Testis (tissue), 2 donors: ENCODE measurements around the gene GPR68.

ENCODE experiments used
- POLR2A ChIP-seq: fragments of 450-650 bp; IDR thresholded peaks from one replicate; pipeline ENCODE4 v1.6.1; 2017; ENCODE audit warnings: antibody characterized with exemption, mild to moderate bottlenecking, moderate library complexity
- TF ChIP-seq, protein P1 (sequence below), 3 experiments: fragments of 450-650 bp in 2 of 3; fragments of 200-600 bp in 1 of 3; sonication (generic) in 1 of 3; IDR thresholded peaks; one replicate each; pipeline ENCODE4 v1.5.1; 2016 to 2019; ENCODE audit warnings: antibody characterized with exemption in 3 of 3, mild to moderate bottlenecking in 2 of 3, moderate library complexity in 1 of 3

DNA sequence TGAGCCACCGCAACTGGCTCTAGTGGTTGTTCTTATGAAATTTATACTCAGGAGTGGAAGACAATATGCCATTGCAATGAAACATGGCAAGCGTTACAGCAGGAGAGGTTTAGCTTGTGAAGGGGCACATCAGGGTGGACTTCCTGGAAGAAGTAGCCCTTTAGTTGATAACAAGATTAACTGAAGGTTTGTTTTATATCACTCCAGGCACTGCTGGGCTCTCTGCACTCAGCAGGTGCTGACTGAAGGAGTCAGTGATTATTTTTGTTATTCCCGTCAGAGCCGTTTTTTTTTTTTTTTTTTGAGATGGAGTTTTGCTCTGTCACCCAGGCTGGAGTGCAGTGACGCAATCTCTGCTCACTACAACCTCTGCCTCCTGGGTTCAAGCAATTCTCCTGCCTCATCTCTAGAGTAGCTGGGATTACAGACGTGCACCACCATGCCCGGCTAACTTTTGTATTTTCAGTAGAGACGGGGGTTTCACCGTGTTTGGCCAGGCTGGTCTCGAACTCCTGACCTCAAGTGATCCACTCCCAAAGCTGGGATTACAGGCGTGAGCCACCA lies 17.6 kb upstream of the GPR68 start:
- no peak for TF ChIP-seq POLR2A
- TF ChIP-seq, protein P1, sequence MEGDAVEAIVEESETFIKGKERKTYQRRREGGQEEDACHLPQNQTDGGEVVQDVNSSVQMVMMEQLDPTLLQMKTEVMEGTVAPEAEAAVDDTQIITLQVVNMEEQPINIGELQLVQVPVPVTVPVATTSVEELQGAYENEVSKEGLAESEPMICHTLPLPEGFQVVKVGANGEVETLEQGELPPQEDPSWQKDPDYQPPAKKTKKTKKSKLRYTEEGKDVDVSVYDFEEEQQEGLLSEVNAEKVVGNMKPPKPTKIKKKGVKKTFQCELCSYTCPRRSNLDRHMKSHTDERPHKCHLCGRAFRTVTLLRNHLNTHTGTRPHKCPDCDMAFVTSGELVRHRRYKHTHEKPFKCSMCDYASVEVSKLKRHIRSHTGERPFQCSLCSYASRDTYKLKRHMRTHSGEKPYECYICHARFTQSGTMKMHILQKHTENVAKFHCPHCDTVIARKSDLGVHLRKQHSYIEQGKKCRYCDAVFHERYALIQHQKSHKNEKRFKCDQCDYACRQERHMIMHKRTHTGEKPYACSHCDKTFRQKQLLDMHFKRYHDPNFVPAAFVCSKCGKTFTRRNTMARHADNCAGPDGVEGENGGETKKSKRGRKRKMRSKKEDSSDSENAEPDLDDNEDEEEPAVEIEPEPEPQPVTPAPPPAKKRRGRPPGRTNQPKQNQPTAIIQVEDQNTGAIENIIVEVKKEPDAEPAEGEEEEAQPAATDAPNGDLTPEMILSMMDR (IDR thresholded peaks at IDR 0.05): no peak
